ENCODE measurements around the gene ANK3. TPM values are rescaled to one million over a fixed set of nuclear protein-coding genes. Genes with fewer than 3 reads are reported as not detected.

Gene ANK3
- total and polyA plus RNA-seq, 8 donors = 3.3 to 28.5 (median 17.3) TPM

DNA sequence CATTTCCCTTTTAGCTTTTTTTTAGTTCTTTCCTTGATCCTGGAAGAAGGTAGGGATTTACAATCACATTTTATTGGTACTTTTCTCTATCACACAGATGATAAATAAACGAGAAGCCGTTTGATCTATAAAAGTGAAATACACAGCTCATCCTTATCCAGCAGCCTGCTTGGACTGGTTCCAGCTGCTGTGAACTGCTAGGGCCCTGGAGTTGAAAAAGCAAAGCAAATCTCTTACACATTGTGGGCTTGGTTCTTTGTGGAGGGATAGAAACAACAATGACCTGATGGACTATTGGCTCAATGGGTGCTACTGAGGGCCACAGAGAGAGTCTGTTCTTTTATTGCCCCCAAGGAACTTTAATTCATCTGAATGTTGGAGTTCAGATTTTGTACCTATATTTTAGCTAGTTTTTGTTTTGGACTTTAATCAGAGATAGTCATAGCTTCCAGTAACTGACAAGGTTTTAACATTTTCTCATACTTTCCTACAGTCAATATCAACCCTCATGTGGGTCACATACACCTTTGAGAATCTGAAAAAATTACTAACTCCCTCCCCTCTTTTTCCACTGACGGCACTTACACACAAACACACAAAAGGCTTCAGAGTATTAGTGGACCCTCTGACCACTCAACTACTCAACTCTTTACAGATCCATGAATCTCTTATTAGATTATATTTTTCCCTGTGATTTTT lies 391.7 kb downstream of the ANK3 start:
- intact Hi-C loops (cut with DNase I) = no loop called here
- WGBS, 2 donors = 48 to 58% methylated on average over 3 of the region's 3 CpGs
- TF ChIP-seq, protein P1, sequence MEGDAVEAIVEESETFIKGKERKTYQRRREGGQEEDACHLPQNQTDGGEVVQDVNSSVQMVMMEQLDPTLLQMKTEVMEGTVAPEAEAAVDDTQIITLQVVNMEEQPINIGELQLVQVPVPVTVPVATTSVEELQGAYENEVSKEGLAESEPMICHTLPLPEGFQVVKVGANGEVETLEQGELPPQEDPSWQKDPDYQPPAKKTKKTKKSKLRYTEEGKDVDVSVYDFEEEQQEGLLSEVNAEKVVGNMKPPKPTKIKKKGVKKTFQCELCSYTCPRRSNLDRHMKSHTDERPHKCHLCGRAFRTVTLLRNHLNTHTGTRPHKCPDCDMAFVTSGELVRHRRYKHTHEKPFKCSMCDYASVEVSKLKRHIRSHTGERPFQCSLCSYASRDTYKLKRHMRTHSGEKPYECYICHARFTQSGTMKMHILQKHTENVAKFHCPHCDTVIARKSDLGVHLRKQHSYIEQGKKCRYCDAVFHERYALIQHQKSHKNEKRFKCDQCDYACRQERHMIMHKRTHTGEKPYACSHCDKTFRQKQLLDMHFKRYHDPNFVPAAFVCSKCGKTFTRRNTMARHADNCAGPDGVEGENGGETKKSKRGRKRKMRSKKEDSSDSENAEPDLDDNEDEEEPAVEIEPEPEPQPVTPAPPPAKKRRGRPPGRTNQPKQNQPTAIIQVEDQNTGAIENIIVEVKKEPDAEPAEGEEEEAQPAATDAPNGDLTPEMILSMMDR (IDR thresholded peaks at IDR 0.05) = no peak
- Histone ChIP-seq H3K36me3 (no peaks in the 10 kb centered on the region), H3K9me3 (no peaks in the 10 kb centered on the region), H3K27ac (peak overlapping the region in 1 of 4 donors; percentile 51), H3K27me3 (no peaks in the 10 kb centered on the region), H3K4me1 (no peaks in the 10 kb centered on the region), H3K4me3 (no peak overlapping the region)
- DNase-seq (peak in 1 of 6 donors; percentile 23), FAIRE-seq (no peak), ATAC-seq (no peak)

DNA sequence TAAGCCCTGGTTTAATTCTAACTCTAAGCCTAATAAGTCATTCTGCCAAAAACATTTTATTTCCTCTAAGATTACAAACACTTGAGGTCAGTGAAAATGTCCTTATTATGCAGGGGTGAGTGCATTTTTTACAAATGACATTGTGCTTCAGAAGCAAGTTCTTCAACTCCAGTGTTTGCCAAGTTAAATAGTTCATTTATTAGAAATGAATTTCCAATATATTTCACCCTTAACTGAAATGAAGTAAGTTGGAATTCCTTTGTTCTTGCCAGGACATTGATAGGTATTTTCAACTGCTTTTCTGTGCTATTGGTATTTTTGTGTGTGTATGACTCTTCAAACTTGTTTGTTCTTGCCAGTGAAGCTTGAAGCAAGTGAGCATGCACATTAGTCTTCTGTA lies 393.8 kb downstream of the ANK3 start:
- TF ChIP-seq, protein P1 (IDR thresholded peaks at IDR 0.05) = no peak
- H3K27ac ChIP-seq = peak overlapping the region; percentile 11 to 69 (median 32)
- no peaks in the 10 kb centered on the region for H3K36me3 ChIP-seq
- FAIRE-seq (no peak), ATAC-seq (peak; percentile 22 to 71 (median 56)), DNase-seq (no peak)
- no peaks in the 10 kb centered on the region for H3K27me3 ChIP-seq
- H3K9me3 ChIP-seq = no peaks in the 10 kb centered on the region
- H3K4me3 ChIP-seq = no peak overlapping the region
- H3K4me1 ChIP-seq = no peaks in the 10 kb centered on the region
- intact Hi-C loops (cut with DNase I) = no loop called here

DNA sequence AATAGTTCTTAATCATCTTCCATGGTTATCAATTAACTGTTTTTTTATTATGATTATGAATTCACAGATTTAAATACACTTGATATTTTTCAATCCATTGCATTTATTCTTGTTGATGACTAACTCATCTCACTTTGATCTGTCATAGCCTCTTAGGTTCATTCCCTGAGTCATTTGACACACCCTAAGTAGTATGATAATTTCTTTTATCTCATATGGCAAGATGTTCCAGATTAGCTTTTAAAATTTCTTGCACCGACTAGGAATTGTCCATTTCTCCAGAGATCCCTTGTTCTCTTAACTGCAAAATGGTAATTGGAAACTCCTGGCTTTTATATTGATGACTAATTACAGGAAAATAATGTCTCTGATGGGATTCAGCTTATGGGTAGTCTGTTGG lies 395.7 kb downstream of the ANK3 start:
- Histone ChIP-seq H3K36me3 (no peaks in the 10 kb centered on the region), H3K4me1 (no peaks in the 10 kb centered on the region), H3K4me3 (no peak overlapping the region), H3K27ac (no peak overlapping the region), H3K9me3 (no peaks in the 10 kb centered on the region), H3K27me3 (no peaks in the 10 kb centered on the region)
- no peak for ATAC-seq
- FAIRE-seq = no peak
- no peak for DNase-seq
- 75 to 90% methylated on average over 1 of the region's 1 CpG for WGBS, 2 donors
- TF ChIP-seq, protein P1 (IDR thresholded peaks at IDR 0.05) = no peak
- intact Hi-C loops (cut with DNase I) = no loop called here

DNA sequence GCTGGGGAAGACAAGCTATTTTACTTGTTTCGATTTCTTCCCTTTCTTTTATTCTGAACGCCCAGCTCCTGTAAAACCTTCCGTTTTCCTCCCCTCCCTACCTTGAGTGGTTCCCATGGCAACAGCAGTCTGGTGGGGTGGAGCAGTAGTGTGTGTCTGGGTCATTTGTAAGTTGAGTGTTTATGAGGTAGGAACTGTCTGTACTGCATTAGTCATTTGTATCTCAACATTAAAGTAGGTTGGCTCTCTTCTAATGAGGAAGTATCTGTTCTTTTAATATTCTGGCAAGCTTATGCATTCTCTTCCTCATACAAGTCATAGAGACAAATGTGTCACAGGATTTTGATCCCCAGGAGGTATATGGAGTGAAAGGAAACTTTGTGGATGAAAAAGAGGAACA lies 398.0 kb downstream of the ANK3 start:
- no peak for FAIRE-seq
- WGBS, 2 donors = 39 to 43% methylated on average over 3 of the region's 3 CpGs
- Histone ChIP-seq H3K27me3 (no peaks in the 10 kb centered on the region), H3K4me3 (no peak overlapping the region), H3K27ac (peak overlapping the region in 2 of 4 donors; percentile 70 to 73), H3K9me3 (no peaks in the 10 kb centered on the region), H3K36me3 (no peaks in the 10 kb centered on the region), H3K4me1 (no peaks in the 10 kb centered on the region)
- DNase-seq = peak in 4 of 6 donors; percentile 28 to 56 (median 45)
- TF ChIP-seq, protein P1 (IDR thresholded peaks at IDR 0.05) = no peak
- intact Hi-C loops (cut with DNase I) = no loop called here
- peak; percentile 82 to 97 (median 91) for ATAC-seq

DNA sequence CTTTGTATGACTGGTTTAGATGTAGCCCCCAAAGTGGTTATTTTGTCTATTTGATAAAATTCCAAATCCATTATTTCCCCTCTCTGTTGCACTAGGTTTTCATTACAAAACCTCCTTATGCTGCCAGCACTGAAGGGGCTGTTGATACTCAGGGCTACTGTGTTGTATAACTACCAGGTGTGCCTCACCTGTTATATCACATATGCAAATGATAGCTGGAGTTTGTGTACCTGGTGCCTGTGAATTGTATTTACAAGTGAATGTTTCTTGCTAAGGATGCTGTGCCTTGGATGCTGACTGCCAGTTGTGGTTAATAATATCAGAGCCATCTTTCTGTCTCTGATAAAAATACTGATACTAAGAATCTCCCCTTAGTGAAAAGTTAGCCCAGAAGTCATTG lies 398.6 kb downstream of the ANK3 start:
- intact Hi-C loops (cut with DNase I) = no loop called here

More for the DNA sequence above, 398.6 kb downstream of the ANK3 start:
- Histone ChIP-seq H3K4me1 (no peaks in the 10 kb centered on the region), H3K27ac (peak overlapping the region in 2 of 4 donors; percentile 70 to 73), H3K27me3 (no peaks in the 10 kb centered on the region), H3K9me3 (no peaks in the 10 kb centered on the region), H3K36me3 (no peaks in the 10 kb centered on the region), H3K4me3 (no peak overlapping the region)
- TF ChIP-seq, protein P1 (IDR thresholded peaks at IDR 0.05) = no peak
- ATAC-seq (peak in 3 of 4 donors; percentile 53 to 56 (median 56)), DNase-seq (no peak), FAIRE-seq (no peak)

Data from pancreas (tissue), 10 donors.